ENCODE measurements around the gene EGLN1.
"Not testable (repeated sequence)": the region's sequence is repeated elsewhere in the genome, so short reads cannot be mapped to it uniquely, and the experiment has no call there.

Gene EGLN1
- 4.8 to 13.4 reads per million in 2 experiments for total RNA-seq

DNA sequence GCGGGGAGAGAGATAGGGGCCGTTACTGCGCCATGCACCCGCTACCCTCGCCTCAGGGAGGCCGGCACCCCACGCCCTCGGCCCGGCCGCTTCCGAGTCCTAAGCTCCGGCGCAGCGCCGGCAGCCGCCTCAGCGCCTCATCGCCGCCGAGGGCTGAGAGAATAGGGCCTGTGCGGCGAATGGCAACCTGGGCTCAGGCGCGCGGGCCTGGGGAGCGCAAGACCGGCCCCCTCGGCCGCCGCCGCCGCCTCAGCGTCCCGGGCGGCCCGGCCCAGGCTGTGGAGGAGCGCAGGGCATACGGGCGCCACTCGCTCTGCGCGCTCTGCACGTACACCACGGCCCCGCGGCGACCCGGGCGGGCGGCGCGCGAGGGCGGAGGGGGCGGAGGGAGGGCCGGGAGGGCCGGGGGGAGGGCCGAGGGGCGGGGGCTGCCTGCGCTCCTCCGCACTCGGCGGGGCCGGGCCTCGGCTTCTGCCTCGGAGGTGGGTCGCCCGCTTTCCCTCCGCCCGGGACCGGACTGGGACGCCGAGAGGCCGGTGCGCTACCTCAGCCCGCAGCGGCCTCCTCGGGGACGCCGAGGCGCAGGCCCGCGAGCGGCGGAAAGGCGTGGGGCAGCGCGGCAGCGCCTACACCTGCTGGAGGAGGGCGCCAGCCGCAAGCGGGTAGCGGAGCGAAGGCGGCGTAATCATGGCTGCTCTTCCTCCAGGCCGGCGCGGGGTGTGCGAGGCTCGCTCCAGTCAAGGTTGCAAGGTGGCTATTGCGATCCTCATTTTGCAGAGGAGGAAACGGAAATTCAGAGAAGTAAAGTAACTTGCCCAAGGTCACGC is at the start of gene EGLN1:
TSS of gene EGLN1 (minus strand) at position 317 of the 827 bp plus-strand sequence. CDS start 399 bp downstream, outside the sequence.
- DNase-seq (ENCODE audit: low read depth) = peak; percentile 74

DNA sequence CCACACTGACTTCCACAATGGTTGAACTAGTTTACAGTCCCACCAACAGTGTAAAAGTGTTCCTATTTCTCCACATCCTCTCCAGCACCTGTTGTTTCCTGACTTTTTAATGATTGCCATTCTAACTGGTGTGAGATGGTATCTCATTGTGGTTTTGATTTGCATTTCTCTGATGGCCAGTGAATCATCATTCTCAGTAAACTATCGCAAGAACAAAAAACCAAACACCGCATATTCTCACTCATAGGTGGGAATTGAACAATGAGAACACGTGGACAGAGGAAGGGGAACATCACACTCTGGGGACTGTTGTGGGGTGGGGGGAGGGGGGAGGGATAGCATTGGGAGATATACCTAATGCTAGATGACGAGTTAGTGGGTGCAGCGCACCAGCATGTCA is 49.4 kb upstream of the EGLN1 start:
- not testable (repeated sequence) for DNase-seq (ENCODE audit: low read depth)

DNA sequence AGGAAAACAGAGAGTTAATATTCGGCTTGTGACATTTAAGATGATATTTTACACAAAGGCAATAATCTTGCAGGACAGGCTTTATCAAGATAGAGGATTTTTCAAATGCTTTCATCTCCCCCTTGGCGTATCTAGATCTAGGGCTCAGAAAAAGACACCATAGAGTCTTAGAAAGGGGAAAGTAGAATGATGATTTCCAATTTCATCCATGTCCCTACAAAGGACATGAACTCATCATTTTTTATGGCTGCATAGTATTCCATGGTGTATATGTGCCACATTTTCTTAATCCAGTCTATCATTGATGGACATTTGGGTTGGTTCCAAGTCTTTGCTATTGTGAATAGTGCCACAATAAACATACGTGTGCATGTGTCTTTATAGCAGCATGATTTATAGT is 48.9 kb upstream of the EGLN1 start:
- DNase-seq (ENCODE audit: low read depth) = not testable (repeated sequence)

- DNase-seq (ENCODE audit: low read depth) = no peak
Observed at GRCh38 chr1:231467986-231468385, 45.9 kb upstream of the EGLN1 start.

GRCh38 chr1:231465051-231465450 is 43.0 kb upstream of the EGLN1 start:
- DNase-seq (ENCODE audit: low read depth) = no peak

DNA sequence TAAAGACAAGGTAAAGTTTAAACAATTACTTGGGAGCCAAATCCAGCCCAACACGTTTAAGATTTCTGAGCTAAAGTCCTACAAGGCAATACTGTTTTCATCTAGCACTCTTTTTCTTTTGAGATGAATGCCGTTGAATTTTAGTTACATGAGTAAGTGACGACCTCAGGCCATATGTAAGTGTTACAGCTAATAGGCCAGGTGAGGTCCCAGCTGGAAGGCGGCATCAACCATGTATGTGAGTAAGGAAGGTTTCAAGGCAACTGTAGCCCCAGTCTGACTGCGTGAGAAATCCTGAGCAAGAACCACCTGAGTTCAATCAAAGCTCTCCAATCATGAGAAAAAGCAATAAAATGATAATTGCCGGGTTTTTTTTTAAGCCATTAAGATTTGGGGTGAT is 41.5 kb upstream of the EGLN1 start:
- no peak for DNase-seq (ENCODE audit: low read depth)

DNA sequence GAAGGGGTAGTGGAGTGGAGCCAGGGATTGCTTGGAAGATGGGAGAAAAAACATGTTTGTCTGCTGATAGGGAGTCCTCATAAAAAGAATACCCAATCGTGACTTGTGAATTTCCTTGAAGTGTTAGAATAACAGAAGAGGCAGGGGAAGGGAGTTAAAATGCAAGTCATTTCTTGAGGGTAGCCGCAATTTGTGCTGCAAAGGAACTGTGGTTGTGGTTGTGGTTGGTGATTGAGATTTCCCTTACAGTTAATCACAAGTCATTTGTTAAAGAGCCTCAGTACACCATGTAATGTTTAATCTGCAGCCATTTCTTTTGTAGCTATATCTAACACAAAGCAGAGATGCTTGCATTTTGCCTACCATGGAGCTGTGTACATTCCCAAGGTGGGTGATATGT is 38.5 kb upstream of the EGLN1 start:
- peak; percentile 21 for DNase-seq (ENCODE audit: low read depth)

GRCh38 chr1:231459438-231459837 is 37.4 kb upstream of the EGLN1 start:
- DNase-seq (ENCODE audit: low read depth) = not testable (repeated sequence)

DNA sequence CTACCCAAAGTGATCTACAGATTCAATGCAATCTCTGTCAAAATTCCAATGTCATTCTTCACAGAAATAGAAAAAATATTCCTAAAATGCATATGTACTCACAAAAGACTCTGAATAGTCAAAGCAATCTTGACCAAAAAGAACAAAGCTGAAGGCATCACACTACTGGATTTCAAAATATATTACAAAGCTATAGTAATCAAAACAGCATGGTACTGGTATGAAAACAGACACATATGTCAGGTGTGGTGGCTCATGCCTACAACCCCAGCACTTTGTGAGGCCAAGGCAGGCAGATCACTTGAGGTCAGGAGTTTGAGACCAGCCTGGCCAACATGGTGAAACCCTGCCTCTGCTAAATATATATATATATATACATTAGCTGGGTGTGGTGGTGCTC is 35.9 kb upstream of the EGLN1 start:
- not testable (repeated sequence) for DNase-seq (ENCODE audit: low read depth)

GRCh38 chr1:231454133-231454532 is 32.0 kb upstream of the EGLN1 start:
- DNase-seq (ENCODE audit: low read depth) = not testable (repeated sequence)

- no peak for DNase-seq (ENCODE audit: low read depth)
Observed at GRCh38 chr1:231446138-231446537, 24.1 kb upstream of the EGLN1 start.

DNA sequence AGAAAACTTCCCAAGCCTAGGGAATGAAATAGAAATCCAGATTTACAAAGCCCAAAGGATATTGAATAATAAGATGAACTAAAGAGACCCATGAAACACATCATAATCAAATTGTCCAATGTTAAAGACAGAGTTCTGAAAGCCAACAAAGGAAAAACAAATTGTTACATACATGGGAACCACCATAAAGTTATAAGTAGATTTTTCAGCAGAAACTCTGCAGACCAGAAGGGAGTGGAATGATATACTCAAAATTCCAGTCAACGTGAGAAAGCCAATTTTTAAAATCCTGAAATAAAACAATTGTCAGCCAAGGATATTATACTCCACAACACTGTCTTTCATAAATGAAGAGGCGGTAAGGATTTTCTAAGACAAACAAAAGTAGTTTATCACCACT is 22.0 kb upstream of the EGLN1 start:
- DNase-seq (ENCODE audit: low read depth) = no peak

- DNase-seq (ENCODE audit: low read depth) = no peak
Observed at GRCh38 chr1:231443363-231443762, 21.3 kb upstream of the EGLN1 start.

DNA sequence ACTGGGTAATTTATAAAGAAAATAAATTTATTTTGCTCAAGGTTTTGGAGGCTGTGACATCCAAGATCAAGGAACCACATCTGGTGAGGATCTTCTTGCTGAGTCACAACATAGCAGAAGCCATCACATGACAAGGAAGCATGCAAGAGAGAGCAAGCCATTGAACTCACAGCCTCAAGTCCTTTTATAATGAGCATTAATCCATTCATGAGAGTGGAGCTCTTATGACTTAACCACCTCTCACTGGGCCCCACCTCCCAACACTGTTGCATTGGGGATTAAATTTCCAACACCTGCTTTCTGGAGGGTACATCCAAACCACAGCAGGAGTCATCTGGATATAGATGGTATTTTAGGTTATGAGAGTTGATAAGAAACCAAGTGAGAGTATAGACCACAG is 20.6 kb upstream of the EGLN1 start:
- DNase-seq (ENCODE audit: low read depth) = no peak

DNA sequence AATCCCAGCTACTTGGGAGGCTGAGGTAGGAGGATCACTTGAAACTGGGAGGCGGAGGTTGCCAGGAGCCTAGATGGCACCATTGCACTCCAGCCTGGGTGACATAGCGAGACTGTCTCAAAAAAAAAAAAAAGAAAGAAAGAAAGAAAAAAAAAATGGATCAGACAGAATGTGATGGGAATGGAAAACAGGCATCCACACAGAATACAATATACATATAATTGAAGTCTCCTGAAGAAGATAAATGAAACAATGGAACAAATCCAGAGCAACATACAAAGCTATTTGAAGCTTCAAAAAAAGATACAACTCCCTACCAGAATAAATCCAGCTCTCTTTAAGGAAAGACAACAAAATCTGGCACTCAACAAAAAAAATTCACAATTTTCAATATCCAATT is 10.9 kb upstream of the EGLN1 start:
- no peak for DNase-seq (ENCODE audit: low read depth)

DNA sequence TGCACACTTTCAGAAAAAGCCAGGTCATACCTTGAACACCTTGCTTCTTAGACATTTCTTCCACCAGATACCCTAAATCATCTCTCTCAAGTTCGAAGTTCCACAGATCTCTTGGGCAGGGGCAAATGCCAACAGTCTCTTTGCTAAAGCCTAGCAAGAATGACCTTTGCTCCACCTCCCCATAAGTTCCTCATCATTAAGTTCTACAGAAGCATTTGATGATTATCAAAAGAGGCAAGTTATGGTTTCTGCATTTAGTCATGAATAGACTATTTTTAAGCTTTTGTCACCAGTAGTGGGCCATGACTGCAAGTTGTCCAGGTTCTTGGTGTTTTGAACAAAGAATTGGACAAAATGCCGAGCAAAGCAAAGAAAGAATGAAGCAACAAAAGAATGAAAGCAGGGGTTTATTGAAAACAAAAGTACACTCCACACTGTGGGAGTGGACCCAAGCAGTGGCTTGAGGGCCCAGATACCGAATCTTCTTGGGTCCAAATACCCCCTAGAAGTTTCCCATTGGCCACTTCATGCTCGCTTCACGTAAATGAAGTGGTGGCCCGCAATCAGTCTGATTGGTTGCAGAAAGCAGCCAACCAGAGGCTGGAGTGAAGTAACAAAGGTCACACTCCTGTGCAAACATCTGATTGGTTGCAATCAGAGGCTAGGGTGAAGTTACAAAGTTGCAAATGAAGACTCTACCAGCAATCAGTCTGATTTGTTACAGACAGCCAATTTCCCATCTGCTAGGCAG is 9.8 kb upstream of the EGLN1 start:
- DNase-seq (ENCODE audit: low read depth) = no peak

DNA sequence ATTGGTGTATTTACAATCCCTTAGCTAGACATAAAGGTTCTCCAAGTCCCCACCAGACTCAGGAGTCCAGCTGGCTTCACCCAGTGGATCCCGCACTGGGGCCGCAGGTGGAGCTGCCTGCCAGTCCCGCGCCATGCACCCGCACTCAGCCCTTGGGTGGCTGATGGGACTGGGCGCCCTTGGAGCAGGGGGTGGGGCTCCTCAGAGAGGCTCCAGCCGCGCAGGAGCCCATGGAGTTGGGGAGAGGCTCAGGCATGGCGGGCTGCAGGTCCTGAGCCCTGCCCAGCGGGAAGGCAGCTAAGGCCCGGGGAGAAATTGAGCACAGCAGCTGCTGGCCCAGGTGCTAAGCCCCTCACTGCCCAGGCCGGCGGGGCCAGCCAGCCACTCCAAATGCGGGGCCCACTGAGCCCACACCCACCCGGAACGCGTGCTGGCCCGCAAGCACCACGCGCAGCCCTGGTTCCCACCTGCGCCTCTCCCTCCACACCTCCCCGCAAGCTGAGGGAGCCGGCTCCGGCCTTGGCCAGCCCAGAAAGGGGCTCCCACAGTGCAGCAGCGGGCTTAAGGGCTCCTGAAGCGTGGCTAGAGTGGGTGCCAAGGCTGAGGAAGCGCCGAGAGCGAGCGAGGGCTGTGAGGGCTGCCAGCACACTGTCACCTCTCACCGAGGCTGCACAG is 8.7 kb upstream of the EGLN1 start:
- DNase-seq (ENCODE audit: low read depth) = not testable (repeated sequence)

DNA sequence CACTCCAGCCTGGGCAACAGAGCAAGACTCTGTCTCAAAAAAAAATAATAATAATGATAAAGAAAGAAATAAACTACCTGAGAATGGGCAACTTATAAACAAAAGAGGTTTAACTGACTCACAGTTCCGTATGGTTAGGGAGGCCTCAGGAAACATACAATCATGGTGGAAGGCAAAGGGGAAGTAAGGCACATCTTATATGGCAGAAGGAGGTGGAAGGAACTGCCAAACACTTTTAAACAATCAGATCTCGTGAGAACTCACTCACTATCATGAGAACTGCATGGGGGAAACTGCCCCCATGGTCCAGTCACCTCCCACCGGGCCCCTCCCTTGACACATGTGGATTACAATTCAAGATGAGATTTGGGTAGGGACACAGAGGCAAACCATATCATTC is 6.3 kb upstream of the EGLN1 start:
- no peak for DNase-seq (ENCODE audit: low read depth)

- no peak for DNase-seq (ENCODE audit: low read depth)
Observed at GRCh38 chr1:231424950-231425805, 3.1 kb upstream of the EGLN1 start.

GRCh38 chr1:231423648-231424047 is 1.6 kb upstream of the EGLN1 start:
- no peak for DNase-seq (ENCODE audit: low read depth)

GRCh38 chr1:231422798-231423309 is 767 bp upstream of the EGLN1 start:
- DNase-seq (ENCODE audit: low read depth) = no peak
